GM21515 (cell line): ENCODE measurements around the gene TNNI2.
"Not testable (repeated sequence)": the region's sequence is repeated elsewhere in the genome, so short reads cannot be mapped to it uniquely, and the experiment has no call there.

Experiments used
- ATAC-seq: cut with Tn5 transposase; IDR thresholded peaks from one replicate; pipeline ENCODE4 v1.9.1; 2021; ENCODE audit not compliant: unreplicated experiment

Gene TNNI2

GRCh38 chr11:1871531-1871930 lies 32.8 kb downstream of the TNNI2 start:
- no peak for ATAC-seq

DNA sequence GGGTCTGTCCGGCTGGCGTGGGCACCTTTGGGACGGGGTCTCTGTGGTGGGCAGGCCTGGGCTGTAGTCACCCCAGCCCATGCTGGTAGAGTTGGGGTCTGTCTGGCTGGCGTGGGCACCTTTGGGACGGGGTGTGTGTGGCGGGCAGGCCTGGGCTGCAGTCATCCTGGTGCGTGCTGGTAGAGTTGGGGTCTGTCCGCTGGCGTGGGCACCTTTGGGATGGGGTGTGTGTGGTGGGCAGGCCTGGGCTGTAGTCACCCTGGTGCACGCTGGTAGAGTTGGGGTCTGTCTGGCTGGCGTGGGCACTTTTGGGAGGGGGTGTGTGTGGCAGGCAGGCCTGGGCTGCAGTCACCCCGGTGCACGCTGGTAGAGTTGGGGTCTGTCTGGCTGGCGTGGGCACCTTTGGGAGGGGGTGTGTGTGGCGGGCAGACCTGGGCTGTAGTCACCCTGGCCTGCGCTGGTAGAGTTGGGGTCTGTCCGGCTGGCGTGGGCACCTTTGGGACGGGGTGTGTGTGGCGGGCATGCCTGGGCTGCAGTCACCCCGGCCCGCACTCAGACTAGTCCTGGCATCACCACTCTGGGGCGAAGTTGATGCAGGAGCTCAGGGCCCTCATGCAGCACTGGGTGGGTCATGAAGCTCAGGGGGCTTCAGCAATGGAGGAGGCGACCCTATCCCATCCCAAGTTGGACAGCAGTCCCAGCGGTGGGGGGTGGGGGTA lies 33.6 kb downstream of the TNNI2 start:
- no peak for ATAC-seq

- no peak for ATAC-seq
These were observed 34.4 kb downstream of the TNNI2 start for GRCh38 chr11:1873048-1873812.

- ATAC-seq, result not testable (repeated sequence)
These were observed 35.0 kb downstream of the TNNI2 start for GRCh38 chr11:1873813-1874150.

GRCh38 chr11:1874441-1875092 lies 35.8 kb downstream of the TNNI2 start:
- not testable (repeated sequence) for ATAC-seq

- no peak for ATAC-seq
These were observed 36.5 kb downstream of the TNNI2 start for GRCh38 chr11:1875093-1875850.

DNA sequence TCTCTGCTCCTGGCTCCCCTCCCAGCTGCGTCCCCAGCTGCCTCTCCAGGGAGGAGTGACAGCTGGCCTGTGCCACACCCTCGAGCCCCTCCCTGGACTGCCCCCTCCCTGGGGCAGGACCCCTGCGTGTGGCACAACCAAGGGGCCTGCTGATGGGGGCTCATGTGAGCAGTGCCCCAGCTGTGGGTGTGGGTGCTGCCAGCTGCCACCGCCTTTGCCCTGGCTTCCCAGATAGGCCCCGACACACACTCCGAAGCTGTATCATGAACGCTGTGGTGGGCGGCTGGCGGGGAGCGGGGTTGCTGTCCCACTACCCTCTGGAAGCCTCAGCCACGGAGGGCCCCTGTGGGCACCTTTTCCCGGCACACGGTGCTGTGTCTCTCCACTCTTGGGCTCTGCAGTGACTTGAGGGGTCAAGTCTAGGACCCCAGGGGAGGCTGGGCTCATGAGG lies 37.1 kb downstream of the TNNI2 start:
- ATAC-seq, result not testable (repeated sequence)

GRCh38 chr11:1876361-1877063 lies 37.7 kb downstream of the TNNI2 start:
- ATAC-seq, result no peak

- no peak for ATAC-seq
These were observed 38.7 kb downstream of the TNNI2 start for GRCh38 chr11:1877211-1878136.

- no peak for ATAC-seq
These were observed 39.6 kb downstream of the TNNI2 start for GRCh38 chr11:1878137-1879031.

GRCh38 chr11:1879342-1879940 lies 40.7 kb downstream of the TNNI2 start:
- no peak for ATAC-seq

DNA sequence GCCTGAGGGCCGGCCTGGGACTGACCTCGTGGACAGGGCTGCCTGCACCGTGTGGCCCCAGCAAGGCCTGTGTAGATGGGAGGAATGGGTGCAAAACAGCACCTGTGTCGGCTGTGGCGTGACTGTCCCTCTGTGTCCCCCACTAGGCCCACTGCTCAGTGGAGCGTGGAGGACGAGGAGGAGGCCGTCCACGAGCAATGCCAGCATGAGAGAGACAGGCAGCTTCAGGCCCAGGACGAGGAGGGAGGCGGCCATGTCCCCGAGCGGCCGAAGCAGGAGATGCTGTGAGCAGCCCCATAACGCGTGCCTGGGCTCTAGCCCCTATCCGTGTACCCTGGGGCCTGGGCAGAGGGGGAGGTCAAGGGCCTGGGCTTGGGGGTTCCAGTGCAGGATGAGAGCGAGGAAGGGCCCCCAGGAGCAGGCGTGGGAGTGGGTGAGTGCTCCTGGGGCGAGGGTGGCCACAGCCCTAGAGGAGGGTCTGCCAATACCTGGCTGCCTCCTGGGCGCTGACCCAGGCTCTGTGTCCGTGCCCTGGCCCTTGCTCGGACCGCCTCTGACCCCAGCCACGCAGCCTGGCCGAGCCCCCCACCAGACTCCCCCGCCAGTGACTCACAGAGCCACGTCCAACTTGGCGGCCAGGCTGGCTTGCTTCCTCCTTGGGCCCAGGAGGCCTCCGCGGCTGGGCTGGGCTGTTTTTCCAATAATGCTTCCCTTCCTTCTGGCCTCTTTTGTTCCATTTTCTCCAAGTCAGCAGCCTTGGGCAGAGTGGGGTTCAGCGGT lies 41.4 kb downstream of the TNNI2 start:
- no peak for ATAC-seq

GRCh38 chr11:1880746-1881441 lies 42.1 kb downstream of the TNNI2 start:
- ATAC-seq, result no peak

GRCh38 chr11:1881442-1882264 lies 42.9 kb downstream of the TNNI2 start:
- no peak for ATAC-seq

- ATAC-seq, result no peak
These were observed 43.8 kb downstream of the TNNI2 start for GRCh38 chr11:1882265-1883238.
